Jurkat, Clone E6-1 (cell line): ENCODE results near the gene KRTAP20-3.

Experiments used
- DNase-seq: peaks from one replicate; pipeline ENCODE4 v3.0.0-alpha.2; 2011; ENCODE audit warnings: low read depth, low spot score
- H3K4me3 ChIP-seq: 2 replicates; pipeline ENCODE4 v1.5.1; 2011; ENCODE audit warnings: mild to moderate bottlenecking, low read length, control low read depth, moderate library complexity

The KRTAP20-3 gene

GRCh38 chr21:30674312-30674711 lies 31.6 kb downstream of the KRTAP20-3 start:
- H3K4me3 ChIP-seq, result no peak overlapping the region
- no peak for DNase-seq

GRCh38 chr21:30676737-30677136 lies 34.1 kb downstream of the KRTAP20-3 start:
- no peak for DNase-seq
- H3K4me3 ChIP-seq, result no peak overlapping the region

GRCh38 chr21:30680586-30680985 lies 37.9 kb downstream of the KRTAP20-3 start:
- no peak overlapping the region for H3K4me3 ChIP-seq
- no peak for DNase-seq

- H3K4me3 ChIP-seq, result no peak overlapping the region
- no peak for DNase-seq
Observed at GRCh38 chr21:30684506-30684905, 41.8 kb downstream of the KRTAP20-3 start.

DNA sequence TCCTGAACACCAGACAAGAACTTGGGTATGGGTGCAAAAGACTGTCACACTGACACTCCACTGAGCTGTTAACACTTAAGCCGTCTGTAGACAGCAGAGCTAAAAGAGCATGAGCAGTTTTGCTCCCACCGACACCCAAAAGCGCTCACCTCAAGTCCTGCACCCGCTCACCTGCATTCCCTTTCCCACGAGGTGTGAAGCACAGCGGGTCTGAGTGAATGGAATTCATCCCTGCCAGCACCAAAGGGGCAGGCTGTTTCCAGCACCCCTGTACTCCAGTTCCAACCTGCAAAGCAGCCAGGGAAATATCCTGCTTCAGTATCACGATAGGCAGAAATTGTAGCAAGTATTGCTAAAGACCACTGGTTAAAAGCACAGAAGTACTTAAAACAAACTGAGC lies 47.2 kb downstream of the KRTAP20-3 start:
- no peak for DNase-seq
- no peak overlapping the region for H3K4me3 ChIP-seq
